Measurements from ENCODE around the gene TRH. TPM values are rescaled to one million over a fixed set of nuclear protein-coding genes. Genes with fewer than 3 reads are reported as not detected.
A peak's percentile ranks its signal among the peaks of the same experiment; 100 is the strongest.

The TRH gene
- total and polyA plus RNA-seq, 9 donors: 0.32 to 2.8 (median 0.81) TPM

GRCh38 chr3:129940086-129940485 lies 34.4 kb upstream of the TRH start:
- WGBS, 3 donors: 79 to 88% (median 86%) methylated on average over 3 of the region's 3 CpGs
- no peak for DNase-seq

DNA sequence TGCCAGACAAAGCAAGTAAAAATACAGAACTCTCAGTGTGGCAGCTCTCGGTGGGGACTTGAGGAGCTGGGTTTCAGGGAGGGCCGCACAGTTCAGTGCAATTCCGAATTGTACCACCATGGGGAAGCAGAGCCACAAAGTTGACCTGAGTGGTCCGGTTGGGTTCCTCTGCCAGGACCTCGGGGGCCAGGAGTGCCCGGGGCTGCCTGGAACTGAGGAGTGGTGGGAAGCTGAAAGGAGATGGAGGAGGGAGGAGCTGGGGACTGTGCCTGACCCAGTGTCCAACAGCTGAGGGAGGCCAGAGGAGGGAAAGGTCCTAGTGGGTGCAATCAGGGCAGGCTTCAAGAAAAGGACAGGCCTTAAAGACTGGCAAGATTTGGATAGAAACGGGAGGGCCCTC lies 32.2 kb upstream of the TRH start:
- 9 to 11% (median 11%) methylated on average over 7 of the region's 7 CpGs for WGBS, 3 donors
- peak; percentile 42 to 70 (median 53) for DNase-seq
- intact Hi-C loops (cut with DNase I): loop anchor here in 2 of 4 donors (5.0 to 10.0 kb wide), 4 partner anchors 55 to 300 kb away; no protein-coding TSS in a partner anchor

More at GRCh38 chr3:129940086-129940485, 34.4 kb upstream of the TRH start:
- Histone ChIP-seq H3K27ac (no peak overlapping the region), H3K36me3 (no peaks in the 10 kb centered on the region), H3K4me1 (ENCODE audit: insufficient read depth) (peaks cover 3% of the 10 kb centered on the region), H3K27me3 (no peaks in the 10 kb centered on the region), H3K4me3 (no peak overlapping the region), H3K9me3 (no peaks in the 10 kb centered on the region)
- intact Hi-C loops (cut with DNase I): loop anchor here in 2 of 4 donors (5.0 to 10.0 kb wide), 4 partner anchors 57 to 302 kb away; no protein-coding TSS in a partner anchor
- TF ChIP-seq EP300 (IDR thresholded peaks at IDR 0.05): no peak
- no peak for TF ChIP-seq CTCF (IDR thresholded peaks at IDR 0.05)
- no peak for TF ChIP-seq POLR2A (IDR thresholded peaks at IDR 0.05)

DNA sequence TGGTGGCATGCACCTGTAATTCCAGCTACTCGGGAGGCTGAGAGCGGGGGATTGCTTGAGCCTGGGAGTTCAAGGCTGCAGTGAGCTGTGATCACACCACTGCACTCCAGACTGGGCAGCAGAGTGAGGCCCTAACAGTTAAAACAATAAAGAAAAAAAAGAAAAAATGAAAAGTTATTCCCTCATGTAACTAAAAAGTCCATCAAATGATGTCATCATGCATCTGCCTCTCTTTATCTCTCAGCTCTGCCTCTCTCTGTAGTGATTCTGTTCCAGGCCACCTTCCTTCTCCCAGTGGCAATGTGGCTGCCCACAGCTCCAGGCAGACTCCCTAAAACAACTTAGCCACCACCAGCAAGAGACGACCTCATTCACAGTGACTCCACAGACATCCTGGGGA lies 31.5 kb upstream of the TRH start:
- Histone ChIP-seq H3K4me1 (ENCODE audit: insufficient read depth) (no peaks in the 10 kb centered on the region), H3K4me3 (no peak overlapping the region), H3K27me3 (no peaks in the 10 kb centered on the region), H3K27ac (no peak overlapping the region), H3K9me3 (no peaks in the 10 kb centered on the region), H3K36me3 (no peaks in the 10 kb centered on the region)
- intact Hi-C loops (cut with DNase I): loop anchor here in 2 of 4 donors (5.0 to 10.0 kb wide), 4 partner anchors 54 to 299 kb away; no protein-coding TSS in a partner anchor
- TF ChIP-seq CTCF (IDR thresholded peaks at IDR 0.05) (no peak), POLR2A (IDR thresholded peaks at IDR 0.05) (no peak), EP300 (IDR thresholded peaks at IDR 0.05) (no peak)
- no peak for DNase-seq
- whole genome bisulfite sequencing, 3 donors: 70 to 76% (median 74%) methylated on average over 3 of the region's 3 CpGs

More for the DNA sequence above, 32.2 kb upstream of the TRH start:
- no peak overlapping the region for H3K4me3 ChIP-seq
- H3K9me3 ChIP-seq: no peaks in the 10 kb centered on the region
- peaks cover 3% of the 10 kb centered on the region for H3K4me1 ChIP-seq (ENCODE audit: insufficient read depth)
- TF ChIP-seq CTCF (IDR thresholded peaks at IDR 0.05) (peak in 2 of 3 donors; percentile 49 to 54), EP300 (IDR thresholded peaks at IDR 0.05) (no peak)
- no peaks in the 10 kb centered on the region for H3K36me3 ChIP-seq
- no peaks in the 10 kb centered on the region for H3K27me3 ChIP-seq
- no peak overlapping the region for H3K27ac ChIP-seq

DNA sequence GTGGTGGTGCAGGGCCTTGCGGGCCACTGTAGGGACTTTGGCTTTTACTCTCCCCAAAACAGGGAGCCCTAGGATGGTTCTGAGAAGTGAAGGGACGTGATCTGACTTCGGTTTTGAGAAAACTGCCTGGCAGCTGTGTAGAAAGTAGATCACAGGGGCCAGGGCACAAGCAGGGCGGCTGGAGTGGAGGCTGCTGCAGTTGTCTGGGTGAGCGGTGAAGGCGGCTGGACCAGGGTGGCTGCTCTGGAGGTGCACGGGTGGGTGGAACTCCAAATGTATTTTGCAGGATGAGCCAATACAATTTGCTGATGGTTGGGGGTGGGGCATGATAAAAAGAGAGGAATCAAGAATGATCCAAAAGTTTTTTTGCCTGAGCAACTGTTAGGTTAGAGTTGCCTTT lies 29.8 kb upstream of the TRH start:
- Histone ChIP-seq H3K27me3 (no peaks in the 10 kb centered on the region), H3K36me3 (no peaks in the 10 kb centered on the region), H3K4me1 (ENCODE audit: insufficient read depth) (no peaks in the 10 kb centered on the region), H3K4me3 (no peak overlapping the region), H3K9me3 (no peaks in the 10 kb centered on the region), H3K27ac (no peak overlapping the region)
- no peak for TF ChIP-seq EP300 (IDR thresholded peaks at IDR 0.05)
- no peak for TF ChIP-seq CTCF (IDR thresholded peaks at IDR 0.05)
- TF ChIP-seq POLR2A (IDR thresholded peaks at IDR 0.05): no peak
- WGBS, 3 donors: 91 to 94% (median 93%) methylated on average over 7 of the region's 7 CpGs
- intact Hi-C loops (cut with DNase I): loop anchor here in 2 of 4 donors (5.0 to 10.0 kb wide), 4 partner anchors 53 to 298 kb away; no protein-coding TSS in a partner anchor
- DNase-seq: no peak

Data from ovary (tissue), 9 donors.